NCI-H146 treated with DMSO at 0.1 percent for 48 hours (cell line): ENCODE results near the gene SSBP2.
"Not testable (repeated sequence)": the region's sequence is repeated elsewhere in the genome, so short reads cannot be mapped to it uniquely, and the experiment has no call there.

Experiments used
- DNase-seq: peaks from one replicate; lab custom pipeline; 2025; ENCODE audit not compliant: unreplicated experiment; lab: John Stamatoyannopoulos, UW

The SSBP2 gene

DNA sequence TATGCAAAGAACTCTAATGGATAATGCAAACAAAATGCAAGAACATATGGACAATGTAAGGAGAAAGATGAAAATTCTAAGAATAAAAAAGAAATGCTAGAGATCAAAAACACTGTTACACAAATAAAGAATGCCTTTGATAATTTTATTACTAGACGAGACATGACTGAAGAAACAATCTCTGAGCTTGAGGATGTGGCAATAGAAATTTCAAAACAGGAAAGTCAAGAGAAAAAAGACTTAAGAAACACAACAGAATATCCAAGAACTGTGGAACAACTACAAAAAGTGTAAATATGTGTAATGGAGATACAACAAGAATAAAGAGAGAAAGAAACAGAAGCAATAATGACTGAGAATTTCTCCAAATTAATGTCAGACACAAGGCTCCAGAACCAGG is 216.5 kb downstream of the SSBP2 start:
- no peak for DNase-seq

GRCh38 chr5:81533629-81534405 is 217.1 kb downstream of the SSBP2 start:
- no peak for DNase-seq

DNA sequence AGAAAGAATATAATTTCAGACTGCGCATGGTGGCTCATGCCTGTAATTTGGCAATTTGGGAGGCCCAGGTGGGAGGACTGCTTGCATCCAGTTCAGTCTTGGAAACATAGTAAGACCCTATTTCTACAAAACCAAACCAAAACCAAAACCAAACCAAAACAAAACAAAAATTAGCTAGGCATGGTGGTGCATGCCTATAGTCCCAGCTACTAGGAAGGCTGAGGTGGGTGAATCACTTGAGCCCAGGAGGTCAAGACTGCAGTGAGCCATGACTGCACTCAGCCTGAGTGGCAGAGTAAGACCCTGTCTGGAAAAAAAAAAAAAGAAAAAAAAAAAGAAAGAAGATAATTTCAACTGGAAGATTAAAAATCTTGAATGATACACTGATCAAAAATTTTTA is 220.0 kb downstream of the SSBP2 start:
- DNase-seq = no peak

DNA sequence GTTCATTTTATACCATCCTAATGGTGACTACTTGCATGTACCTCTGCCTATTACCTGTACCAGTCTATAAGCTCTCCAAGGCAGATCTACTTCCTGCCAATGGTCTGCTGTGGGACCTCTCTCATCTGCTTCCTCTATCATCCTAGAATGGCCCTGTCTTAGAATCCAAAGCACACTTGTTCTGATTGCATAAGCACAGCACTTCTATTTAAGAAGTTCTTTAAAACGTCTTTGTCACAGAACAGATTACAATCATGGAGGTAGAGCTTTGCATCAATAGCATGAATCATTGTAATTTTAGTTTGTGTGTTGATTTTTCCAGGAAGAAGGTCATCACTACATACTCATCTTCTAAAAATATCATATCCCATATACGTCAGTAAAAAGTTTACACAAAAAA is 225.2 kb downstream of the SSBP2 start:
- no peak for DNase-seq

GRCh38 chr5:81524015-81524414 is 226.9 kb downstream of the SSBP2 start:
- no peak for DNase-seq

DNA sequence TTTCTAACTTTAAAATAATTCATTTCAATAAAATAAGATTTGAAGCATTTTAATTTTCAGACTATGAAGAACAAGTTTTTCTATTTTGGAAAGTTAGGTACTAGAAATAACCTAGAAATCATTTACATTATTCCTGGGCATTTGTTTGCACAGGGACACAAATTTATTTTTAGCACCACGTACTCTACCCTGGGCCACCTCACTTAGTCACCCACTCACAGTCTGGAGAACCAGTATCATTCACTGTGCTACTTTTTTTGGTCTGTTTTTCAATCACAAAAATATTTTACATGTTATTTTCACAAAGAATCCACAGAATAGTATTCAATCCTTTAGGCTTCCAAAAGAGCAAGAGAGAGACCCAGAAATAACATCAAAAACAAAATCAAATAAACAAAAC is 228.3 kb downstream of the SSBP2 start:
- DNase-seq = no peak

DNA sequence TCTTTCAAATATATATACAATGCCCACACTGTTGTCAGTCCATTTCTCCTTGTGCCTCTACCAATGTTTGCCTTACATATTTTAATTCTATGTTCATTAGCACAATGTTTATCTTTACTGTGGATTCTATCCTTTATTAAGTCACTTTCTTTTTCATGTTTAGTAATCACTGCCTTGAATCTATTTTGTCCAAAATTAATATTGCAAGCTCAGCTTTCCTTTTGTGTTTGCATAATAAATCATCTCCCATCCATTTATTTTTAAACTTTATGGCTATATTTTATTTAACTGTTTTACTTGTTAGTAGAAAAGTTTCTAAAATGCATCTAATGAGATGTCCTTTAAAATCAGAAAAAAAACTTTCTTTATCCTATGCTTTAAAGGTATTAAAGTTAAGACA is 230.1 kb downstream of the SSBP2 start:
- no peak for DNase-seq

GRCh38 chr5:81519217-81519905 is 231.5 kb downstream of the SSBP2 start:
- no peak for DNase-seq

DNA sequence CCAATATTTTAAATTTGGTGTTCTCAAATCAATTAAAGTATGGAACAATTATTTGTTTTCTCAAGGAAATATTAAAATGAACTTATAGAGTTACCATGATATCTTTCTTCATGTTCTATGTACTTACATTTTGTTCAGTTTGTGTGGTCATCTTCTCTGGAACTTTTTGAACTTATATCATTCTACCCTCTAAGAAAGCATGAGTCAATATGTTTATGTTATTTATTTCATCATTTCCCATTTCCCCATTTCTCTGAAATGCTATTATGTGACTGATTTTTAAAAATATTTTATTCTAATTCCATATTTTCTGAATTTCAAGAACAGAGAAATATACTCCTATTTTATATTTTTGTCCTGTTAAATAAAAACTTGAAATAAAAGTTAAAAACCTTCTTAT is 233.4 kb downstream of the SSBP2 start:
- no peak for DNase-seq

GRCh38 chr5:81516091-81516490 is 234.8 kb downstream of the SSBP2 start:
- DNase-seq = no peak

DNA sequence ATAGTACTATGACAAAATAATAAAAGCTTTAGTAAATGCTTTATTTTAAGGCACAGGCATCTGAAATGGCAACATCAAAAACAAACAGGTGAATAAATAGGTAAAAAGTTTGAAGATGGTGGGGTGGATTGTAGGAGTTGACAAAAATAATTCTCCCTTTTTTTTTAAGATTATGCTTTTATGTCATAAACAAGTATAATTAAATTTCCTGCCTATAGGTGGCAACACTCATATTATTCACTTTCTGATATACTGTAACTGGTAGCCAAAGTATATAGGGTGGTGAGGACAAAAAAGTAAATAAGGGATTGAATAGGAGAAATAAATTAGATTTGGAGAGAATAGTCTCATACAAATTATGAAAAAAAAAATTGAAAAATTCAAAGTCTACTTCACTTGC is 236.9 kb downstream of the SSBP2 start:
- DNase-seq = no peak

DNA sequence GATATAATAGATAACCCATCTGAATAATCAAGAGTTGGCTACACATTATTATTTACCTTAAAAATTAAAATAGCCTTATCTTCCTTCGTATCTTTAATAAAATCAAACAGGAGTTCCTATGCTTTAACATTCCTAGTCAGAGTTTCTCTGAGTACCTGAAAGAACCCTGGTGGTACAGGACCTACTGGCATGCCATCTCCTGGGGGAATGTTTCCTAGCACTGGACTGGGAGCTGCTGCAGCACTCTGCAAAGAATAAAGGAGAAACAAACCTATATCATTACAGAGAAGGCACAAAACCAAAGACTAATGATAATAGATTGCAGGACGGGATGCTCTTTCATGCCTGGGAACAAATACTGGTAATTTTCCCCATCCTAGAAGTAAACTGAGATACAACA is 237.4 kb downstream of the SSBP2 start:
- DNase-seq = no peak

GRCh38 chr5:81506900-81507588 is 243.9 kb downstream of the SSBP2 start:
- DNase-seq = no peak

DNA sequence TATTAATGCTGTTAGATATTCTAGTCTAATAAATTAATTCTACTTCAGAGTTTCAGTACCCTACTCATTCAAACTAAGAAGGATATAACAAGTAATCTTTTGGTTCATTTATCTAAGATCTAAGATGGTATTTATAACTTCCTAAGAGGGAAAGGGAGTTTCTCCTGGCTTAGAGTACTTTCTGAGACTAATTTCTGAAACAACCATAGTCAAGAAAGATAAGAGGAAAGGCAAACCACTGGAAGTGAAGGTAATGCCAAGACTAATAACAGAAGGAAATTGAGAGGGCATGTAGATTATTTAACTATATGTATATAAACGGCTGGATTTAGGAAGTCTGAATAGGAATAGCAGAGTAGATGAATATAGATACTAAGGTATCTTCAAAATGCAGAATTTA is 244.5 kb downstream of the SSBP2 start:
- no peak for DNase-seq

DNA sequence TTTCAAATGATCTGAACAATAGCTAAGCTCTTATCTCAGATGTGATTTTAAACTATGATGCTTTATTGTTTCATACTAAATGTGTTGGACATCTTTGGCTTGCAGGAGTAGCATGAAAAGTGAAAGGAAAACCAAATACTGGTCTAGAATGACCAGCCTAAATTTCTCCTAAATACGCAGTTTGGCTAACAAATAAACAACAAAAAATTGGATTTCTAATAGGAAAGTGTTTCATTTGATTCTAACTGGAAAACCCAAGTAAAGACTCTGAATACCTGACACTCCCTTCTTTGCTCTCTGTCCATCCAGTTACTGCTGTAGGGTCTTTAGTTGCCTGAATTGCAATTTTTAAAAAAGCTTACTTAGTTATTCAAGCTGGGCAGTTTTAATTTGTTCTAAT is 245.2 kb downstream of the SSBP2 start:
- no peak for DNase-seq

DNA sequence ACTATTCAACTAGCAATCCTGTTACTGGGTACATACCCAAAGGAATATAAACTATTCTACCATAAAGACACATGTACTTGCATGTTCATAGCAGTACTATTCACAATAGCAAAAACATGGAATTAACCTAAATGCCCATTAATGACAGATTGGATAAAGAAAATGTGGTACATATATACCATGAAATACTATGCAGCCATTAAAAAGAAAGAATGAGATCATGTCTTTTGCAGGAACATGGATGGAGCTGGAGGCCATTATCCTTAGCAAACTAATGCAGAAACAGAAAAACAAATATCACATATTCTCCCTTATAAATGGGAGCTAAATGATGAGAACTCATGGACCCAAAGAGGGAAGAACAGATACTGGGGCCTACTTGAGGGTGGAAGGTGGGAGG is 247.3 kb downstream of the SSBP2 start:
- DNase-seq = not testable (repeated sequence)

DNA sequence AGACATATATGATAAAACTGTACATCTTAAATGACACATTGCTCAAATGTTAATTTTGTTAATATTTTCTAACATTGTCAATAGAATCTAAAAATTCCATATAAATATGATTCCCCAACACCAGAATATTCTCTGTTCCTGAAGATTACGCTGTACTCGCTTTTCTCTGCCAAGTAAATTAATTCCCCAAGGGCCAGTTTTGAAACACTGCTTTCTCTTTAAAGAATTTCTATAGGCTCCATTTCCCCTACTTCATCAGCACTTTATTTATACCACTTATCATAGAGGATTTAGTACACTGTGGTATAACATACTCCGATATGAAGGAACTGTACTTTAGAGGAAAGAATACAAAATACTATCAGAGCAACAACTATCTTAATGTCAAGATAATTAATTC is 255.6 kb downstream of the SSBP2 start:
- DNase-seq = no peak

DNA sequence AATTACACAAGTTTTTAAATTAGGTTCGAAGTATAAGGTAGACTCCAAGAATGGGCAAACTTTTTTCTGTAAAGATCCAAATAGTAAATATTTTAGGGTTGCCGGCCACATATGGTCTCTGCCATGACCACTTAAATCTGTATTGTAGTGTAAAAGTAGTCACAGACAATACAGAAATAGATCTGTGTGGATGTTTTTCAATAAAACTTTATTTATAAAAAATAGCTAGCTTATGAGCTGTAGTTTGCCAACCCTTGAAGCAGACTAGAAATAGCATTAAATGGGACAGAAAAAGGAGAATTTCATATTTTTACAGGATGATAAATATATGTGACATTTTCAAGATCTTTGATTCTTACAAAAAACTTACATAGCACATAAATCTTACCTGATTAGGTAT is 262.0 kb downstream of the SSBP2 start:
- no peak for DNase-seq

DNA sequence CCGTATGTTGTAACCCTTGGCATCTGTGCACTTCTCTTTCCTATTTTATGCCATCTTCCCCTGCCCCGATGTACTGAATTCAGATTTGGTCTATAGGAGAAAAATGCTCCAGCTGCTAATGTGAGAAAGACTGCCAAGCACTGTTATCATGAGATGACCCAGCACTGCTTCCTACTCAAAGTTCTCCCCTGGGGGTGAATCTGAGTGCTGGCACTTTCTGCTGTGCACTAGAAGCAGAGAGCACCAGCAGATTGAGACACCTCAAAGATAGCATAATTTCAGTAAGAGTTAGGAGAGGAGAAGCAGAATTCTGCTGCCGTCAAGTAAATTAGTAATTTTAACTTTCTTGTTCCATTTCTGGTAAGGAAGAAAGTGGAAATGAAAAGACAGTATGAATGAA is 264.2 kb downstream of the SSBP2 start:
- no peak for DNase-seq

DNA sequence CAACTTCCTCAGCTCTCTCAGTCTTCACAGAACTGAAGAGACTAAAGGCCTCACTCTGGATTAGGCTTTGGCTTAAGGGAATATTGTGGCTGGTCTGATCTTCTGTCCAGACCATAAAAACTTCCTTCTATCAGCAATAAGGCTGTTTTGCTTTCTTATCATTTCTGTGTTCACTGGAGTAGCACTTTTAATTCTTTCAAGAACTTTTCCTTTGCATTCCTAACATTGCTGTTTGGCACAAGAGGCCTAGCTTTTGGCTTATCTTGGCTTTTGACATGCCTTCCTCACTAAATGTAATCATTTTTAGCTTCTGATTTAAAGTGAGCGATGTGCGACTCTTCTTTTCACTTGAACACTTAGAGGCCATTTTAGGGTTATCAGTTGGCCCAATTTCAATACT is 268.3 kb downstream of the SSBP2 start:
- DNase-seq = no peak

DNA sequence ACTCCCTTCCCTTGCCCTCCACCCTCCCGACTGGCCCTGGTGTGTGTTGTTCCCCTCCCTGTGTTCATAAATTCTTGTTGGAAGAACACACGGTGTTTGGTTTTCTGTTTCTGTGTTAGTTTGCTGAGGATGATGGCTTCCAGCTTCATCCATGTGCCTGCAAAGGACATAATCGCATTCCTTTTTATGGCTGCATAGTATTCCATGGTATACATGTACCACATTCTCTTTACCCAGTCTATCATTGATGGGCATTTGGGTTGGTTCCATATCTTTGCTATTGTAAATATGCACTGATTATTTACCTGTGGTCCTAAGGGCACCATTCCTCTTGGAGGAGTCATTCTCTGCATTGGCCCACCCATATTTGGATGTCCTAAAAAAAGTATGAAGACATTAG is 277.5 kb downstream of the SSBP2 start:
- not testable (repeated sequence) for DNase-seq

GRCh38 chr5:81469676-81470075 is 281.2 kb downstream of the SSBP2 start:
- DNase-seq = no peak
